Measurements from ENCODE around the gene CTBP2.
A peak's percentile ranks its signal among the peaks of the same experiment; 100 is the strongest.

Gene CTBP2

DNA sequence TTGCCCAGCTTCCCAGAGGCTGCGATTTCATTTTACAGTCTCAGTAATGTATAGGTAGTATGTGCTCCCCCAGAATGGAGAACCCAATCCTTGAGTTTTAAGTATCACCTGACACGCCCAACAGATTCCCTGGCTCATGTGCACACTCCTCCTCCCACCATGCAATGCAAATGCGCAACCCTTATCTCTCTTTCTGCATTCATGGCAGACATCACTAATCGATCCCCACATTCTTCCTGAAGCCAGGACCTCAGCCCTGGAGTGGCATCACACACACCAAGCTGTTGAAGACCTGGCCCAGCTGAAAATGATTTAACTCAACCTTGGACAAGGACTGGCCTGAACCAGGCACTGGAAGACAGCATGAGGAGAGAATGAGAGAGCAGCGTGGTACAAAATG lies 150.0 kb downstream of the CTBP2 start:
- DNase-seq (ENCODE audit: low read depth in 2 of 2): no peak

- DNase-seq (ENCODE audit: low read depth in 2 of 2): no peak
These were observed 150.7 kb downstream of the CTBP2 start for GRCh38 chr10:125009661-125010161.

DNA sequence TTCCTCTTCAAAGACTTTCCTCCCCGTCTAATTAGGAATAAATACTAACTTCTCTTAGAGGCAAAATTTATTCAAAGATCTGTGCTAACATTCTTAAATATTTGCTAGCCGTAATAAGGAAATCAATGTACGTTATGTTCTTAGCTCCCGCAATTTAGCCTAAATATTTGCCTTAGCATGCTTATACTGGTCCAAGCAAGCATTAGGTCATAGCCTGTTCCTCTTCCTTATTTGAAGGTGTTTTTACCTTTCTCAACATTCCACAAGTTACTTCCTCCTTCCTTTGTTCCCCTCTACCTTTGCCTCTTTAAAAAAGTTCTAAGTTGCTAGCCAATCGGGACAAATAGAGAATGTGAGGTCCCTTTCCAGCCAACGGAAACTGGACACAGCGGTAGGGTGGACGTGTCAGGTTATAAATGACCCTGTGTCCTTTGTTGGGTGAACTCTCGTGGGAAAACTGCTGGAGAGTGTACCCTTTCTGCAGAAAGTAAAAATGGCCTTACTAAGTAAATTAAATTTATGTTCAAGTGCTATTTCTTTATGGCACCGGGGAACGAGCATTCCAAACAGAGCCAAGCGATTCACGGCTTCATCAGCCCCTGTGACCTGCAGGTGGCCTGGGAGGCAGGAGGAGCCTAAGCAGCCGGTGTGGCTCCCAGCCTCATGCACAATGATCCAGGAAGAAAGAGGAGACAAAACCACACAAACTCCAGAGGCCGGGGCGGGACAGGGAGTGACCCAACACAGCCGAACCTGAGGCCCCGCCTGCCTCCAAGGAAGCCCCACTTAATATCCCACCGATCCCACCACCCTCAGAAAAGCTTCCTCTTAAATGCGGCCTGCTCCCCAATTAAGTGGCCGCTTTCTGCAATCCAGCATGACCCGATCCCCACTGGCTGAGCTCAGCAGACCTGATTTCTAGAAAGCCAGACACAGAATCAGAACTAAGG lies 151.4 kb downstream of the CTBP2 start:
- DNase-seq (ENCODE audit: low read depth in 2 of 2): no peak

- no peak for DNase-seq (ENCODE audit: low read depth in 2 of 2)
These were observed 152.9 kb downstream of the CTBP2 start for GRCh38 chr10:125007436-125007835.

DNA sequence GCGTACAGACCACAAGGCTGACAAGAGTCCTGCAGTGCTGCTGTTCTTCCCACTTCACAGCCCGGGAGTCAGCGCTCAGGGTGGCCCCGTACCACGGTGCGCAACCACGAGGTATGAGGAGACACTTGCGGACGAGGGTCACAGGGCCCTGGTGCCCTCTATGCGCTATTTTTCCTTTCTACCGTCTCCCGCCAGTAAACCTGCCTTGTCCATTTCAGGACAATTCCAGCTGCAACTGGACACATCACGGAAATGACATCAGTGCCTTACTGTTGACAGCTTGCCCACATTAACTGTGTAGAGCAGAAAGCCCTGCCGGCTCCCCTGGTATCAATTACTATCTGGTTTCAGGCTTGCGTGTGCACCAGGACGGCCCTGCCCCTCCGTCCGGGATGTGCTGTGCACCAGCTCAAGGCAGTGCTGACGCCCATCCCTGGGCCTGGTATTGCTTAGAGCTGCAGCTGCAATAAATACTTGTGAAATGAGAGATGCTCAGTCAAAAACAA lies 153.4 kb downstream of the CTBP2 start:
- DNase-seq (ENCODE audit: low read depth in 2 of 2): peak; percentile 70 to 76

DNA sequence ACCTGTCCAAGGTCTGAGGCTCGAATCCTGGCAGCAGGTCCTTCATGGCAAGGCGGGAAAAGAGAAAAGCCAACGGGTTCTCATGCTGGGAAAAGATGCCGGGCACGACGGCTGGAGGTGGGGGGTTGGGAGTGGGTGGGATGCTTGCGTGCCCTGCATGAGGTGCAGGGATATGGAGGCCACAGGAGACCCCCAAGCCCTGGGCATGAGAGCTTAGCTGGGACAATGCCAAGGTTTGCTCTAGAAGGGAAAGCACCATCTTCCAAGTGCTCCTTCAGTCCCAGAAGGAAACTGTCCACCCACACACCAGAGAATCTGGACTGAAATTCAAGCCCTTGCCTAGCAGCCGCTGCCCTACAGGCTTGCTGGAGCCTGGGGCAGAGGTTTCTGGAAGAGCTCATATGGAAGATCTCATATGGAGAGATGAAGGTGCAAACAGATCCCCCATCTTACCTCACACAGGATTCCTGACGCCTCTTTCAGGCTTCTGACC lies 154.1 kb downstream of the CTBP2 start:
- DNase-seq (ENCODE audit: low read depth in 2 of 2): no peak

- DNase-seq (ENCODE audit: low read depth in 2 of 2): no peak
These were observed 154.8 kb downstream of the CTBP2 start for GRCh38 chr10:125005312-125006187.

DNA sequence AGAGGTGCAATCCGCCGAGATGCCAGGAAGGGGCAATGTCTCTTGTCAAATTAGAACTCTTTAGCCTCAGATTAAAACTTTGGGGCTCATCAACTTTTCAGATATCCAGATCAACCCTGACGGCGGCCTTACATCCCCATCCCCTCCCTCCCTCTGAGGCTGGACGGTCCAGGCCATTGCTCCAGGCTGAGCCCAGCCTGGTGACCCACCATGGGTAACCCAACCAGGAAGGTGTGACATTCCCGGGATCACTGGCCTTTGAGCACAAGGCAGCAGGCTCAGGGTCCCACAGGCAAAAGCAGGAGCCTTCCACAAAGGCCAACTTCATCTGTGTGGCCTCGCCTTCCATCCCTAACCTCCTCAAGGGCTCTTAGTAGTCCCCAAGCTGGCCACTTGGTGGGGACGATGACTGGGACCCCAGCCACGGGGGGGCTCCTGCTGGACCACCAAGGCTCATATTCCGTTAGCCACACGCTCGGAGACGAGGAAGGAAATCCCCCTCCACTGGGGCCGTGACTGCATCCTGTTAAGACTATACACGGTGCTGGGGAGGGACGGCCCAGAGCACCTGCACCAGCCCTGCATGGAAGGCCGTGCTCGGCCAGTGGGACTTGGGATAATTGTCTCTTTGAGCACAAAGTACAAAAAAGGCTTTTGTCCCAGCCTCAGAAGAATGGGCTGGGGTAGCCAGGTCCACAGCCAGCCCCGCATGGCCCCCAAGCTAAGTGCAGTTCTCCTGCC lies 155.6 kb downstream of the CTBP2 start:
- no peak for DNase-seq (ENCODE audit: low read depth in 2 of 2)

DNA sequence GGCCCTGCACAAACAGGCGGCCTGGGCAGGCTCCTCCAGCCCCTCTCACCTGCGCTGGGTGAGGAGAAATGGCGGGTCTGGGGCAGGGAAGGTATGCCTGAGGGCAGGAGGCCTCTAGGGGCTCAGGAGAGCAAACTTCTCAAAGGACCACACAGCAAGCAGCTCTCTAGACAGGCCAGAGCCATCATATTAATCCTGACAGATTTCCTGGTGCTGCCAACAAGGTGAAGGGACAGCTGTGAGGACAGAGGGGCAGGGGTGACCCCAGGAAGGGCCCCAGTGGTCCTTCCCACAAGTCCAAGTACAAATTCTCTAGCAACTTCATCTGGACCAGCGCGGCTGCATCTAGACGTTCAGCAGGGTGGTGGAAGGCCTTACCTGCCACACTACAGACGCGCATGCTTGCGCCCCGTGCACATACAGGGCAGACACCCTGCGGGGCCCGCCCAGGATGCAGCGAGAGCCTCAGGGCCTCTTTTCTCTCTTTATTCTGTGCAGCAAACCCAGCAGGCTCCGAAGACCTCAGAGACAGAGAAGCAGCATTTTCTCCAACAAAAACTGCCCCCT lies 156.4 kb downstream of the CTBP2 start:
- no peak for DNase-seq (ENCODE audit: low read depth in 2 of 2)

GRCh38 chr10:125003146-125003900 lies 157.0 kb downstream of the CTBP2 start:
- DNase-seq (ENCODE audit: low read depth in 2 of 2): no peak

DNA sequence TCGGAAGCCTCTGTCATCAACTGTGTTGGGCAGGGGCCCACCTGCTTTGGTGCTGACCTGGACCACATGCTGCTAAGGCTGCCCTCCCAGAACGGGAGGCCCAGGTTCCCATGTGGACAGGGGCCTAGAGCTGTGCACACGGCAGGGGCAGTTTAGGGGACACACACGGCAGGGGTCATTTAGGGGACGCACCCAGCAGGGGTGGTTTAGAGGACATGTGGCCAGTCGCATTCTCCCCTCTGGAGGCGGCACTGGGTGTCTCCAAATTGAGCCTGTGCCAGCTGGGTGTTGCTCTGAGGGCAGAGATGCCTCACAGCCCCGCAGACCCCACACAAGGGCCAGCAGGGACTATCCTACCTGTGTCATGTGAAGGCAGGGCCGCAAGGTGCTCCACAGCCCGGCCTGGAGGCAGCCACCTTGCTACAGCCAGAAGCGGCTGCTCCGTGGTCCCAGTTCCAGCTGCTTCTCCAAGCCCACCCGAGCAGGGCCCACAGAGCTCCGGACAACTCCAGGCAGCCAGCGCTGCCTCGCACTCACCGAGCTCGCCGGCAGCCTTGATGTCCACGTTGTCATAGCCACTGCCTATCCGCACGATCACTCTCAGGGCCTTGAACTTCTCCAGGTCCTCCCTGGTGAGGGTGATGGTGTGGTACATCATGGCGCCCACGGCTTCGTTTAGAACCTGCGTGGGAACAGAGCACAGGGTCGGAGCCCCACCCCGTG lies 157.8 kb downstream of the CTBP2 start:
- no peak for DNase-seq (ENCODE audit: low read depth in 2 of 2)

DNA sequence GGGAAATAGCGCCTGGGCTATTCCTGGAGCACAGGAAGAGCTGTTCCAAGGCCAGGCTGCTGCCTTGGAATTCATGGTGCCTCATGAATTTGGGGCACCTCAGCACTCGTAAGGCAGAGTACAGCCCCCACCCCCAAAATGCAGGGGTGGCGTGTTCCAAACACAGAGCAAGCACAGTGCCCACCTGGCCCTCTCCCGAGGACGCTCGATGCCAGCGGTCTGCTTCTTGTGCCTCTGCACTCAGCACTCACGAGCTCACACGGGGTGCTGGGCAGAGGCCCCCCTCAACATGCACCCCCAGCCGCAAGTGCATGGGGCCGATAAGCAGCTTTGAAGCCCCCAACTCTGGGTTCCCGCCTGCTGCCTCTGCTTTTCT lies 158.3 kb downstream of the CTBP2 start:
- DNase-seq (ENCODE audit: low read depth in 2 of 2): no peak

DNA sequence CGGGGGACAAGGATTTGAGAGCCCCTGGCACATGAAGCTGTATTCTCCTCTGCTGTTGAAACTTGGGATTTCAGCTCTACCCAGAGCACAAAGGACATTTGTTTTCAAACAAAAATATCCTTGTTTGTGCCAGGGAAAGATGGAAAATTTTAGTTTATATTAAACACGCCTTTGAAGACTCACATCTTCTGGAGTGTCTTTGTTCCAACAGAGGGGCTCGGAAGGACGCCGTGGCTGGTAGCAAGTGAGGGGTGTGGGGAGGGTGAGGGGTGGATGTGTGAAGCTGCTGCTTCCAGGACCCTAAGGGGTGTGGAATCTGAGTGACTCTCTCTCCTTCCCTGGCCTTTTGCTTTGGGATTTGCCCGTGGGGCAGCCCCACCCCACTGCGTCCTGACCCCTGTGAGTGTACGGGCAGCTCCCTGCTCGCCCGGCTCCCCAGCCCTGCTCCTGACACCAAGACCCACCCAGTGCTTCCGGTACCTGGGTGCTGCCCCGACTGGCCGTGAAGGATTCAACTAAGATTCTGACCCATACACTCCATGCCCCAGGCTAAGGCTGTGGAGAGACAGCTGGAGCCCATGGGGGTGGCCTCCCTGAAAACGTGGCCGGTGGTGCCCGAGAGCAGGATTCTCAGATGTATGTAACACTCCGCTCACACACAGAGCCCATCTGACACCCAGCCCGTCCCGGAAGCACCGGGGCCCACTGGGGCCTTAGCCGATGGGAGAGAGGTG lies 158.9 kb downstream of the CTBP2 start:
- DNase-seq (ENCODE audit: low read depth in 2 of 2): no peak

DNA sequence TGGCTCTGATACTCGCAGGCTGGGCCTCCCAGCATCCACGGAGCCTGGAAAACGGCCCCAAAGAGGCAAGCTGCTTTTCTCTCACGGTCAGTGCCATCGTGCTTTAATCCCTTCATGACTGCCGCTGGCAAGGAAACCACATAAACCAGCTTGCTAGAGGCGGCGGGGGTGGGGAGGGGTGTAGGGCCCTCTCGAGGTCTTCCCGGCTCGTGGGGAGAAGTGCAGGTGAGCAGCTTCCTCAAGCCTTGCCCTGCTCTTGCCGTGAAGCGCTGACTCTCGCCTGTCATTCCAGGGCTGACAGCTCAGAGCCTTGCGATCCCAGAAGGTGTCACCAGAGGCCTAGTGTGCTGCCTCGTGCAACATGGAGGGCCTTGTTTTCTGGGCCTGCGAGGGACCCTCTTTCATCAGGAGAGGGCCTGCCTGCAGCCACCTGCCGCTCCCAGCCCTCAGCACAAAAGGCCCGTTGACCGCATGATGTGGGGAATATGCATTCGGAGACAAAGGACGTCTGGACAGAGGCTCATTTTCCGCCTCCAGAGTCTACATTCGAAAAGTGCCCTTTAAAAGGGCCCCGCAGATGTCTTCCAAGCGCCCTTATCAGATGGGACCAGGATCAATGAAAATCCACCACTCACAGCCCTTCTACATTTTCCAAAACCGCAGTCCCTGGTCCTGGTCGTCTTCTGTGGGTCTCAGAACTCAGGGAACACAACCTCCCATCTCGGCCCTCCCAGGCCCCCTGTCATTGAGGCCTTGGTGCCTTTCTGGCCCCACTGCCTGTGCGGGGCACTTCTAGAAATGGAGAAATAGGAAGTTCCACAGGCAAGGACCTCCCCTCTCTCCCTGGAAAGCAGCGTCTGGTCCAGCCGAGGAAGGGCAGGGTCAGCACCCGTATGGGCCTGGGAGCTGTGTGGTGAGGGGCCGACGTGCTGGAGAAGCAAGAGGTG lies 159.7 kb downstream of the CTBP2 start:
- DNase-seq (ENCODE audit: low read depth in 2 of 2): no peak

DNA sequence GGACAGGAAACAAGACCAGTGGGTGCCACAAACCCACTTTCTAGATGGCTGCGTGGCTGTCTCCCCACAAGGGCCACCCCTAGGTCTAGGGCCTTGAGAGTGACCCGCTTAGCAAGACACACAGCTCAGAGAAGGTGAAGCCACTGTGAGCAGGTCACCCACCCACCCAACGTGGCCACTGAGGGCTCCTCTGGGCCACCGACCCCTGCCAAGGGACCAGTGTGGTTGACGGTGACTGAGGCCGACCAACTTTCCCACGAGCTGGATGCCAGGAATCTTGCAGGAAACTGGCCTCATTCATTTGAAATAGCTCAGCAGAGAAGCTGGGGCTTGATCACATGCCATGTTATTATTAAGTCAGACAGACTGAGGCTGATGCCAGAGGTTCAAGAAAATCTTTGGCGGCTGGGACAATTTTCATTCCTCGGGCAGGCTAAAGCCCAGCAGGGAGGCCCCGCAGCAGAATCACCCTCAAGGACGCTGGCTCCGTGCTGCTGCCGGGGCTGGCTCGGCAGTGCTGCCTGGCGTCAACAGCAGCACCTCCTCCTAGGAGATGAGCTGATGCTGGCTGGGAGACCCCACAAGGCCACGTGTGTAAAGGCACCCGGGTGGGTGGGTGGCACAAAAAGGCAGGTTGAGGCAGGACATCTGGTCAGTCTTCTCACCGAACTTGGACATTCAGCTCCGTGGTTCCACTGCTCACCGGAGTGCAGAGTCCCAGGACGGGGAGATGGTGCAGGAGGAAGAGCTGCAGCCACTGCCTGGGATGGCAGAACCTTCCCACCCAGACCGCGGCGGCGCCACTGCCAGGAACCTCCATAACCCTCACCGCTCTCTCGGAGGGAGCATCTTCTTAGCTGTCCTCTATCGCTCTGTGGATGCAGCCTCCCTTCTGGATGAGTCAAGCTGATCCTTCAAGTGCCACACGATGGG lies 160.7 kb downstream of the CTBP2 start:
- DNase-seq (ENCODE audit: low read depth in 2 of 2): no peak

GRCh38 chr10:124998624-124999291 lies 161.6 kb downstream of the CTBP2 start:
- DNase-seq (ENCODE audit: low read depth in 2 of 2): no peak

All from fibroblast of skin of left quadriceps (primary cell).